T-cell (primary cell): Measurements from ENCODE around the gene SEC14L1. TPM values are rescaled to one million over a fixed set of nuclear protein-coding genes. Genes with fewer than 3 reads are reported as not detected.
A peak's percentile ranks its signal among the peaks of the same experiment; 100 is the strongest.

Source experiments
- ATAC-seq, 4 experiments: fragments of 200-7000 bp in 3 of 4; fragments of 150-1000 bp in 1 of 4; cut with Tn5 transposase; replicated peaks in 1 of 4; 1 replicate in 3 of 4; 2 replicates in 1 of 4; pipeline ENCODE4 v1.10.0; 2021; ENCODE audit warnings: moderate library complexity in 3 of 4, mild to moderate bottlenecking in 2 of 4, moderate number of reproducible peaks in 1 of 4
- CTCF ChIA-PET, 2 donors: fragments of 300-600 bp; sonication (Branson Sonifier 250); formaldehyde crosslinking; loops; one replicate each; lab custom pipeline; 2022; ENCODE audit warnings: antibody characterized with exemption in 2 of 2; lab: Charles Lee
- POLR2A ChIA-PET, 2 donors: fragments of 300-600 bp; sonication (Branson Sonifier 250); formaldehyde crosslinking; loops; one replicate each; lab custom pipeline; 2022; ENCODE audit warnings: antibody characterized with exemption in 2 of 2; lab: Charles Lee
- DNase-seq, 35 experiments: peaks; one replicate each; pipeline versions ENCODE4 v3.0.0 to v3.0.0-alpha.2; 2013 to 2023
- H3K27ac ChIP-seq: one replicate; pipeline ENCODE4 v1.5.1; 2013; ENCODE audit warnings: low read length
- H3K27me3 ChIP-seq, 2 experiments: replicated peaks in 1 of 2; 1 replicate in 1 of 2; 2 replicates in 1 of 2; pipeline versions ENCODE4 v1.6.1 to v1.7.0; 2013; ENCODE audit warnings: low read length in 1 of 2, mixed read lengths in 1 of 2; ENCODE audit not compliant: control insufficient read depth in 2 of 2, insufficient read depth in 2 of 2; ENCODE audit errors: extremely low read depth in 1 of 2
- H3K36me3 ChIP-seq, 2 donors: 1 replicate in 1 of 2; 2 replicates in 1 of 2; pipeline versions ENCODE4 v1.6.1 to v1.7.0; 2013; ENCODE audit warnings: low read length in 1 of 2; ENCODE audit not compliant: control insufficient read depth in 2 of 2, insufficient read depth in 1 of 2; ENCODE audit errors: extremely low read depth in 1 of 2
- H3K4me1 ChIP-seq, 2 experiments: 1 replicate in 1 of 2; 2 replicates in 1 of 2; pipeline versions ENCODE4 v1.6.1 to v1.7.0; 2013; ENCODE audit warnings: low read length in 2 of 2, mixed read lengths in 1 of 2; ENCODE audit not compliant: insufficient read depth in 2 of 2, control insufficient read depth in 1 of 2; ENCODE audit errors: extremely low read depth in 1 of 2
- H3K4me3 ChIP-seq, 2 donors: 1 replicate in 1 of 2; 2 replicates in 1 of 2; pipeline versions ENCODE4 v1.5.1 to v1.7.0; 2013; ENCODE audit warnings: mild to moderate bottlenecking in 2 of 2, low read length in 1 of 2, moderate library complexity in 1 of 2; ENCODE audit not compliant: control insufficient read depth in 1 of 2; ENCODE audit errors: extremely low read depth in 1 of 2
- H3K9me3 ChIP-seq: 2 replicates; pipeline ENCODE4 v1.7.0; 2013
- H3K27ac Mint-ChIP-seq, 2 donors: one replicate each; pipeline ENCODE4 v1.8.0; 2020 to 2021; ENCODE audit warnings: mild to moderate bottlenecking in 2 of 2, mixed read lengths in 2 of 2
- H3K27me3 Mint-ChIP-seq, 2 donors: one replicate each; pipeline ENCODE4 v1.8.0; 2021 to 2022; ENCODE audit warnings: mixed read lengths in 2 of 2
- H3K36me3 Mint-ChIP-seq: one replicate; pipeline ENCODE4 v1.8.0; 2021; ENCODE audit warnings: mixed read lengths
- H3K4me1 Mint-ChIP-seq, 3 donors: one replicate each; pipeline ENCODE4 v1.8.0; 2020 to 2022; ENCODE audit warnings: mixed read lengths in 3 of 3, mild to moderate bottlenecking in 1 of 3
- H3K4me3 Mint-ChIP-seq, 3 donors: one replicate each; pipeline ENCODE4 v1.8.0; 2020 to 2022; ENCODE audit warnings: mild to moderate bottlenecking in 3 of 3, mixed read lengths in 3 of 3, moderate library complexity in 3 of 3
- H3K9me3 Mint-ChIP-seq, 3 donors: one replicate each; pipeline ENCODE4 v1.8.0; 2020 to 2022; ENCODE audit warnings: mixed read lengths in 3 of 3
- WGBS: methylation state at CpG from one replicate; pipeline ENCODE4 v1.1.5; 2013; ENCODE audit warnings: missing lambda C conversion rate; ENCODE audit not compliant: insufficient coverage; 5-methylcytosine and 5-hydroxymethylcytosine counted together
- total RNA-seq, 35 experiments: library from RNA in 6 of 35; stranded (reverse) in 6 of 35; fragments of 120-200 nt in 1 of 35; gene quantifications; one replicate each; pipeline versions ENCODE4 v1.2.1 to v1.2.4 and lab custom pipeline; 2013 to 2026

Gene SEC14L1
- total RNA-seq, 5 donors from 2014 or later (not counting 1 experiment from before 2014, with no cell fraction given), result 36.9 to 71.6 (median 46.2) TPM

DNA sequence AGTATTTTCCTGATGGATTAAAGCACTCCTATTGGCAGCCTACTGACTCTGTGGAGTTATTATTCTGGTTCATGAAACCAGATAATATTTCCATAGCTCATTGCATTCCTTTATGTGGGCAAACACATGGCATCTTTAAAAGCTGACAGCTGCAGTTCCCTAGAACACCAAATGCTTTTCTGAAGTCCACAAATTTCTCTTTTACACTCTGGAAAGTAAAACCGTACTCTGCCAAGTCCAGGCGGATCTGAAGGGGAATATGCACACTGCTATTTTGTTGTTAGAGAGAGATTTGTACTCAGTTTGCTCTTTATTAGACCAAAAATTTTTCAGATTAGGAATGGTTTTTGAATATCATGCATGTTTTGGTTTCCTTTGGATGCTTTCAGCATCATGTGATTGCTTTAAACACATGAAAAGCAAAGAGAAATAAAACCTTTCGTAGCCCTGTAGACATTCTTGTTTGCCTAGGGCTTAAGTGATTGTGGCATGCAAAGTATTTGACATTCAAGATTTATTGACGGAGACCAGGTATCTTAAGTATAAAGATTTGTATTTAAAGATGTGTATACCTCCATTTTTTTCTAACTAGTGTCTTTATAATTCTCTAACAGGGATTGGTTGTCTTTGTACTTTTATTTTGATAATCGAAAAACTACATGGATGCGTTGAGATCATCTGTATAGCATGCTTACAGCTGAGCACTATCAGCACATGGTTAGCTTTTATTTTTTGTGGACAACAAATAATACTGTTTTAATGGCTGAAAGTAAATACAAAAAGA is 19.5 kb downstream of the SEC14L1 start:
- ChIA-PET CTCF (interaction anchor here in 1 of 2 donors (0.6 kb wide), 1 partner anchor 646 kb away, joined by 3 read pairs; no protein-coding TSS in a partner anchor), POLR2A (interaction anchor here (0.6 to 1.0 kb wide), 3 partner anchors 8 to 1118 kb away, joined by 4 to 6 read pairs (median 5); no protein-coding TSS in a partner anchor)
- Mint-ChIP-seq H3K9me3 (no peaks in the 10 kb centered on the region), H3K36me3 (peaks cover 35% of the 10 kb centered on the region), H3K27ac (peak overlapping the region in 1 of 2 donors; percentile 39), H3K4me1 (peaks cover 65 to 67% (median 66%) of the 10 kb centered on the region in 3 donors), H3K4me3 (no peak overlapping the region), H3K27me3 (no peaks in the 10 kb centered on the region)
- Histone ChIP-seq H3K4me3 (no peak overlapping the region), H3K27ac (no peak overlapping the region), H3K4me1 (peaks cover 8 to 17% of the 10 kb centered on the region in 2 experiments), H3K27me3 (no peaks in the 10 kb centered on the region), H3K9me3 (no peaks in the 10 kb centered on the region), H3K36me3 (peaks cover 0 to 3% of the 10 kb centered on the region in 2 donors)
- no peak for DNase-seq
- WGBS, result no CpG with 5 or more reads among the region's 6 CpGs
- ATAC-seq, result no peak

DNA sequence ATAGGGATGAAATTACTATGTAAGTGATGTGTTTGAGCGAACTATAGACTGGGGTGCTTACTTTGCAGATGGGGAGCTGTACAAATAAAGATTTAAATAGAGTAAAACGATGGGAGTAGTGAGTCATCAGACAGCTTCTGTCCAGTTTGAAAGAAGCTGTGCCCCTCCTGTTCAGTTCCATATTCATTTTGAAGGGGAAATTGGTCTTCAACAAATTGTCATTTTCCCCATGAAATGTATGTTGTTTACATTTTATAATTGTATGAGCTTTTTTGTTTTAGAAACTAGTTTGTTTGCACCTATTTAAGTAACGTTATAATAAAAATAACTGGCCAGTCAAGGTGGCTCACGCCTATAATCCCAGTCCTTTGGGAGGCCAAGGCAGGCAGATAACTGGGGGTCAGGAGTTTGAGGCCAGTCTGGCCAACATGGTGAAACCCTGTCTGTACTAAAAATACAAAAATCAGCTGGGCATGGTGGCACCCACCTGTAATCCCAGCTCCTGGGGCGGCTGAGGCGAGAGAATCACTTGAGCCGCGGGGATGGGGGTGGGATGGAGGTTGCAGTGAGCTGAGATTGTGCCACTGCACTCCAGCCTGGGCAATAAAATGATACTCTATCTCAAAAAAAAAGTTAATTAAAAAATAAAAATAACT is 20.2 kb downstream of the SEC14L1 start:
- WGBS, result 100% methylated on average over 2 of the region's 8 CpGs
- ChIA-PET POLR2A (interaction anchor here in 1 of 2 donors (0.6 kb wide), 1 partner anchor 28 kb away, joined by 5 read pairs; no protein-coding TSS in a partner anchor), CTCF (interaction anchor here in 1 of 2 donors (0.5 to 0.7 kb wide), 2 partner anchors 18 to 802 kb away, joined by 3 read pairs; no protein-coding TSS in a partner anchor)
- Mint-ChIP-seq H3K27me3 (no peaks in the 10 kb centered on the region), H3K4me3 (no peak overlapping the region), H3K36me3 (peaks cover 41% of the 10 kb centered on the region), H3K27ac (no peak overlapping the region), H3K9me3 (no peaks in the 10 kb centered on the region), H3K4me1 (peaks cover 63 to 69% (median 64%) of the 10 kb centered on the region in 3 donors)
- Histone ChIP-seq H3K27me3 (no peaks in the 10 kb centered on the region), H3K4me3 (no peak overlapping the region), H3K36me3 (peaks cover 0 to under 1% of the 10 kb centered on the region in 2 donors), H3K9me3 (no peaks in the 10 kb centered on the region), H3K27ac (no peak overlapping the region), H3K4me1 (peaks cover 9 to 18% of the 10 kb centered on the region in 2 experiments)
- DNase-seq (no peak), ATAC-seq (no peak)

DNA sequence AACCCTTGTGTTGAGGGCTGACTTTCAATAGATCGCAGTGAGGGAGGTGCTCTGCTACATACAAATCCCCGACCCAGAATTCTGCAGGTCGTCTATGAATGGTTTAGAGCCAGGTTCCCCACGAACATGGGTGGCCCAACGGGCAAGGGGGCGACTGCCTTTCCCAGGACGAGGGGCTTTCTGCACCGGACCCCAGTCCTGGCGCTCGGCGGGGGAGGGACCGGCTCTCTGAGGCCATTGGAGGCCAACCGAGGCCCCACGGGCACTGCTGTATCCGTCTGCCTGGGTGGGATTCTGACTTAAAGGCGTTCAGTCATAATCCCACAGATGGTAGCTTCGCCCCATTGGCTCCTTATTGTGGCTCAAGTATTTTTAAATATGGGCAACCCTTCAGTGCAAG is 21.2 kb downstream of the SEC14L1 start:
- Mint-ChIP-seq H3K4me1 (peaks cover 60 to 65% (median 61%) of the 10 kb centered on the region in 3 donors), H3K36me3 (peaks cover 44% of the 10 kb centered on the region), H3K27ac (no peak overlapping the region), H3K9me3 (peaks cover 0 to 3% (median 0%) of the 10 kb centered on the region in 3 donors), H3K27me3 (no peaks in the 10 kb centered on the region), H3K4me3 (no peak overlapping the region)
- ChIA-PET CTCF (interaction anchor here in 1 of 2 donors (0.7 kb wide), 1 partner anchor 801 kb away, joined by 3 read pairs; no protein-coding TSS in a partner anchor), POLR2A (interaction anchor here in 1 of 2 donors (0.7 kb wide), 1 partner anchor 255 kb away, joined by 3 read pairs; no protein-coding TSS in a partner anchor)
- H3K27me3 ChIP-seq, result no peaks in the 10 kb centered on the region
- H3K4me1 ChIP-seq, result peaks cover 9 to 18% of the 10 kb centered on the region in 2 experiments
- no peak overlapping the region for H3K27ac ChIP-seq
- DNase-seq (no peak), ATAC-seq (no peak)
- WGBS, result 95% methylated on average over 17 of the region's 17 CpGs
- no peak overlapping the region for H3K4me3 ChIP-seq
- H3K9me3 ChIP-seq, result no peaks in the 10 kb centered on the region
- no peaks in the 10 kb centered on the region for H3K36me3 ChIP-seq

DNA sequence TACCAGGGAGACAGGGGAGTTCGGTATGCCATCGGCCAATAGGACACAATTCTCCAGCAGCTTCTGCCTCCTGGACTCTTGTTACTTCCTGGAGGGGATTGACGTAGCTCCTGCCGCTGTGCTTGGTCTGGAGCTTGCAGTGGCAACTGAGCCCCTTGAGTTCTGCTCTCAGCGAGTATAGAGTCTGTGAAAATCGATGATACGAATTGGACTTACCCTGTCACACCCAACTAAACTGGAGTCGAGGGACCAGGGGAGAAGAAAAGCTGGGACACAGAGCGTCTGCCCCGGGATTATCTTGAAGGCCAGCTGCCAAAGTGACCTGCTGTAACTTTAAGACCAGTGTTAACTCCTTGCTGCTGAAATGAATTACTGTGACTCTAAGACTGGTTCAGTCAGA is 22.2 kb downstream of the SEC14L1 start:
- Histone ChIP-seq H3K27ac (no peak overlapping the region), H3K4me3 (no peak overlapping the region), H3K36me3 (peaks cover 0 to 2% of the 10 kb centered on the region in 2 donors), H3K4me1 (peaks cover 9 to 18% of the 10 kb centered on the region in 2 experiments), H3K27me3 (no peaks in the 10 kb centered on the region), H3K9me3 (no peaks in the 10 kb centered on the region)
- 91% methylated on average over 10 of the region's 10 CpGs for WGBS
- ATAC-seq (no peak), DNase-seq (no peak)
- Mint-ChIP-seq H3K27me3 (no peaks in the 10 kb centered on the region), H3K4me3 (no peak overlapping the region), H3K27ac (peak overlapping the region in 1 of 2 donors; percentile 53), H3K36me3 (peaks cover 48% of the 10 kb centered on the region), H3K9me3 (peaks cover 6 to 10% (median 7%) of the 10 kb centered on the region in 3 donors), H3K4me1 (peaks cover 57 to 63% (median 60%) of the 10 kb centered on the region in 3 donors)
- ChIA-PET POLR2A (no interaction called here), CTCF (no interaction called here)

DNA sequence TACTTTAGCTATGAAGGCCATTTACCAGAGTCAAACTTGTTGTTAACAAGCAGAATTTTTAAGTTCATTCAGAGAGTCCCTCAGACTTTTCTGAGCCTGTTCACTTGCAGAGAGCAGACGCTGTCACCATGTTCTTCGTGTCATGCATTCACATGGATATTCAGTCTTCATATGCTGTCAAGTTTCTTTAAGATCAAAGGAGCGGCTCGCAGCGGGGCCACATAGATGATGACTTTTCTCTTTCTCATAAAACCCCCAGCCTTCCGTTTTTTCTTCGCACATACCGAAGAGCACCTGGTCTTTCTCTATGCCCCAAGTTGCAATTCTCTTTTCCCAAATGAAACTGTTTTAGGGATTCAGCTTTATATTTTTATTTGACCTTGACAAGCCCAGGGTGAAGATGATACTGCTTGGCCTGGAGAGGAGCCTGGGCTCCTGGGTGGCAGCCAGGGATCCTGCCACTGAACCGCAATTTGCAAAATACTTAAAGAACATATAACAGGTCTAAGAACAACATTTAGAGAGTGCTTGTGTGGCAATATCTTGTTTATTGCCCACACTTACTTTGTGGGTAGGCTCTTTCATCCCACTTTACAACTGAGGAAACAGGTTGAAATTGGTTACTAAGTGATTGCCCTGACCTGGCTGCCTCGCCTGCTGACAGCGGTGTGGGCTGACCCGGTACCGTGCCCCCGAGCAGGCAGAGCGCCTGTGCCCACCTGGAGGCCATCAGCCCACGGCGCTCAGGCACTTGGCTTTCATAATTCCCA is 22.9 kb downstream of the SEC14L1 start:
- H3K4me3 Mint-ChIP-seq, result no peak overlapping the region
- Histone ChIP-seq H3K4me1 (peaks cover 9 to 18% of the 10 kb centered on the region in 2 experiments), H3K4me3 (no peak overlapping the region), H3K27me3 (no peaks in the 10 kb centered on the region), H3K36me3 (peaks cover 0 to 2% of the 10 kb centered on the region in 2 donors), H3K9me3 (no peaks in the 10 kb centered on the region), H3K27ac (no peak overlapping the region)
- DNase-seq, result no peak
- peaks cover 53 to 58% (median 55%) of the 10 kb centered on the region in 3 donors for H3K4me1 Mint-ChIP-seq
- 96% methylated on average over 14 of the region's 17 CpGs for WGBS
- peaks cover 49% of the 10 kb centered on the region for H3K36me3 Mint-ChIP-seq
- H3K9me3 Mint-ChIP-seq, result peaks cover 7 to 13% (median 9%) of the 10 kb centered on the region in 3 donors
- ATAC-seq, result no peak
- peak overlapping the region in 1 of 2 donors; percentile 74 for H3K27ac Mint-ChIP-seq
- POLR2A ChIA-PET, result no interaction called here
- no peaks in the 10 kb centered on the region for H3K27me3 Mint-ChIP-seq
- CTCF ChIA-PET, result no interaction called here
